GM18520 (cell line): ENCODE data around the gene NRIP2.

Experiments used
- ATAC-seq: cut with Tn5 transposase; IDR thresholded peaks from one replicate; pipeline ENCODE4 v1.9.1; 2021; ENCODE audit not compliant: unreplicated experiment

NRIP2 gene

DNA sequence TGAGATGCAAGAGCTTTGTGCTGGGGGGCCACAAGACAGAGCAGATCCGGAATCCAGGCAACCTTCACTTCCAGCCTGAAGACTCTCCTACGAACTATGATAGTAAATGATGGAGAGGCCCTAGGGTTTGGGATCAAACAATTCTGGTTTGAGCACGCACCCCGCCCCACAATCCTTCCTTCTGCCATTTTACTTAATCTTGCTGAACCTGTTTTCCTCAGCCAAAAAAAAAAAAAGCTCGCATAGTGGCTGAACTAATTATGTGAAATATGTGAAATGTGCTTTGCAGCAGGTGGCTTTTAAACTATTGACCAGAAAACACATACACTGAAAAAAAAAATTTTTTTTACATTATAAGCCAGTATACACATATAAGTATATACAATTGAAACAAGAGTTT, 23.0 kb downstream of the NRIP2 start:
- ATAC-seq = no peak

DNA sequence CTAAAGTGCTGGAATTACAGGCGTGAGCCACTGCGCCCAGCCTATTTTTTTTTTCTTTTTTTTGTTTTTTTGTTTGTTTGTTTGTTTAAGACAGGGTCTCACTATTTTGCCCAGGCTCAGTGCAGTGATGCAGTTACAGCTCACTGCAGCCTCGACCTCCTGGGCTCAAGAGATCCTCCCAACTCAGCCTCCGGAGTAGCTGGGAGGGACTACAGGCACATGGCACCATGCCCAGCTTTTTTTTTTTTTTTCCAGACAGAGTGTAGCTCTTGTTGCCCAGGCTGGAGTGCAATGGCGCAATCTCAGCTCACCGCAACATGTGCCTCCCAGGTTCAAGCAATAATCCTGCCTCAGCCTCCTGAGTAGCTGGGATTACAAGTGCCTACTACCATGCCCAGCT, 28.1 kb downstream of the NRIP2 start:
- no peak for ATAC-seq

GRCh38 chr12:2805143-2805520, 29.7 kb downstream of the NRIP2 start:
- no peak for ATAC-seq

- no peak for ATAC-seq
Observed at GRCh38 chr12:2804393-2805142, 30.3 kb downstream of the NRIP2 start.

GRCh38 chr12:2803635-2804392, 31.0 kb downstream of the NRIP2 start:
- no peak for ATAC-seq

DNA sequence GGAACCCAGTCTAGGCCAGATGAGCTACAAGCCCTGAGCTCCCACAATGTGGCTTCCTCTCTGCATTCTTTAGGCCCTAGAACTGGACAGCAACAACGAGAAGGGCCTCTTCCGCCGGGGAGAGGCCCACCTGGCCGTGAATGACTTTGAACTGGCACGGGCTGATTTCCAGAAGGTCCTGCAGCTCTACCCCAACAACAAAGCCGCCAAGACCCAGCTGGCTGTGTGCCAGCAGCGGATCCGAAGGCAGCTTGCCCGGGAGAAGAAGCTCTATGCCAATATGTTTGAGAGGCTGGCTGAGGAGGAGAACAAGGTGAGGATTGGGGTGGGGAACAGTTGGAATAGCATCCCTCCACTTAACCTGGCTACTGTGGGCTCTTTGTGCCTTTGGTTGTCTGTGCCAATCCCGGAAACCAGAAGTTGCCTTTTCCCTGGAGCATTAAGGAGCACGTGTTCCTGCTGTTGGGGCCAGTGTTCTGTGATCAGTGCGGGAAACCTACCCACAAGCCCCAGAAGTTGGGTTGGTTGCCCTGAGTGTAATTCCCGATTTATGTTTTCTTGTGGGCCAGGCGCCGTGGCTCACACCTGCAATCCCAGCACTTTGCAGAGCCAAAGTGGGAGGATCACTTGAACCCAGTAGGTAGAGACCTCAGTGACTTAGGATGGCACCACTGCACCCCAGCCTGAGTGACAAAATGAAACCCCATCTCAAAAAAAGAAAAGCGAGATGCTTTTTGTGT, 33.6 kb downstream of the NRIP2 start:
- no peak for ATAC-seq

DNA sequence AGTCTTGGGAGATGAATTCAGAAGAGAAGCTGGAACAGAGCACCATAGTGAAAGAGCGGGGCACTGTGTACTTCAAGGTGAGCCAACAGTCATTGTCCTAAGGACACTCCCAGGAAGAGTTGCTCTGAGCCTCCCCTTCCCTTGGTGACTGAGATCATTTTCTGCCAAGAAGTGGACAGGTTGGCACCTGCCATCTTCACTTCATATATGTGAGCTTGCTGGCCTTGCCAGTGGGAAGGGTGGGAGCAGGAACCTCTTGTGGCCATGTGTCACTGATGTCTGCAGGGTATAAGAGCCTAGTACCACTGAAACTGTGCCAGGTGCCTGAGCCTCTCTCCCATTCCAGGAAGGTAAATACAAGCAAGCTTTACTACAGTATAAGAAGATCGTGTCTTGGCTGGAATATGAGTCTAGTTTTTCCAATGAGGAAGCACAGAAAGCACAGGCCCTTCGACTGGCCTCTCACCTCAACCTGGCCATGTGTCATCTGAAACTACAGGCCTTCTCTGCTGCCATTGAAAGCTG, 34.7 kb downstream of the NRIP2 start:
- no peak for ATAC-seq

GRCh38 chr12:2797721-2798418, 37.0 kb downstream of the NRIP2 start:
- ATAC-seq = no peak

- no peak for ATAC-seq
Observed at GRCh38 chr12:2796187-2796666, 38.6 kb downstream of the NRIP2 start.

DNA sequence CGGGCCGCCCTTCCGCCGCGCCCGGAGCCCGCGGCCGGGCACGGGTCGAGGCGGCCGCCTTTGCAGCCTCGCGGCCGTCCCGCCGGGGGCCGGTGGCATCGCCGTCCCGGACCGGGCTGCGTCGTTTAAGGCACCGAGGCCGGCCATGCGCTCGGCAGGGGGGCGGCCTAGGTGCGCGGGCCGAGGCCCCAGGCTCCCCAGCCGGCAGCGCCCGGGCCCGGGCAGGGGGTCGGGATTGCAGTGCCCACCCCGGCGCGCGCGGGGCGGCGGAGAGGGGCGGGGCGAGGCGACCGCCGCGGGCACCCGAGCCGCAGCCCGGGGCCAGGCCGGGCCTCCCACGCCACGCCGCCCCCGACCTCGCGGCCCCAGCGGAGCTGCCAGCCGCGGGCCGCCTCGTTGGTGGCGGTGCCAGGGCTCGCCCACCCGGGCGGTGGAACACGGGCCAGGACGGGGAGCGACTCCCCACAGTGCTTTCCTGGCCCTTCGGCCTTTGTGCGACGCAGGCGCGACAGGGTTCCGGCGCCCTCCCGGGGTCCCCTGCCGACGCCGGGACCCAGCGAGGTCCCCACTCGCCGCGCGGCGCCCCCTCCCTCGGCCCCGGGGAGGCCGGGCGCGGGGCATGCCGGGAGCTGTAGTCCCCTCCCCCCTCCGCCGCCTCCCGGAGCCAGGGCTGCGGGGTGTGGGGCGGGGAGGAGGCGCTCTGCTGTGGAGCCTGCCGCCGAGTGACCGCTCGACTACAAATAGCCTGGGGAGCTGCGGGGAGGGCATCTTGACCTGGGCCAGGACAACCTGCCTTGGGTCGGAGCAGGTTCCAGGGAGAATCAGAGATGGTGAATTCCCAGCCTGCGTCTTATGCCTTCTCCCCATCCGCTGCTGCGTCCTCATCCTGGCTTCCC, 39.3 kb downstream of the NRIP2 start:
- ATAC-seq = peak; percentile 52

DNA sequence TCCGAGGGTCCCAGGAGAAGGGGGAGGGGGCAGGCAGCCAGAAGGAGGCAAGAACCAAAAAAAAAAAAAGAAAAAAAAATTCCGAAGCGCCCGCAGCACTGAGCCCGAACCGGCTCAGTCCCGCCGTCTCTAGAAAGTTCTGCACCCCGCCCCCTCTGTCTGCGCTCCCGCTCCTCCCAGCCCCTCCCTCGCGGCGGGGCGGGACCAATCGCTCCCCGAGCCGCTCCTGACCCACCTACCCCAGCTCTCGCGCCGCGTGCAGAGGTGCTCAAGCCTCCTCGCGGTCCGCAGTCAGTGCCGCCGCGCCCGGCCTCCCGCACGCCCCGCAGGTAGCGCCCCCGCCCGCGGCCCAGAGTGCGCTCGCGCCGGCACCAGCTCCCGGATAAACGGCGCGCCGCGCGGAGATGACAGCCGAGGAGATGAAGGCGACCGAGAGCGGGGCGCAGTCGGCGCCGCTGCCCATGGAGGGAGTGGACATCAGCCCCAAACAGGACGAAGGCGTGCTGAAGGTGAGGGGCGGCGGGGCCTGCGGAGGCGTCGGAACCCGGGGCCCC, 40.0 kb downstream of the NRIP2 start, which contains the start of gene FKBP4:
FKBP4 (plus strand) TSS at position 235 of the 554 bp plus-strand sequence; CDS start at position 405, 170 bp downstream.
- ATAC-seq = peak; percentile 64

- ATAC-seq = no peak
Observed at GRCh38 chr12:2794191-2794735, 40.6 kb downstream of the NRIP2 start.

GRCh38 chr12:2793561-2793960, 41.3 kb downstream of the NRIP2 start:
- ATAC-seq = no peak

DNA sequence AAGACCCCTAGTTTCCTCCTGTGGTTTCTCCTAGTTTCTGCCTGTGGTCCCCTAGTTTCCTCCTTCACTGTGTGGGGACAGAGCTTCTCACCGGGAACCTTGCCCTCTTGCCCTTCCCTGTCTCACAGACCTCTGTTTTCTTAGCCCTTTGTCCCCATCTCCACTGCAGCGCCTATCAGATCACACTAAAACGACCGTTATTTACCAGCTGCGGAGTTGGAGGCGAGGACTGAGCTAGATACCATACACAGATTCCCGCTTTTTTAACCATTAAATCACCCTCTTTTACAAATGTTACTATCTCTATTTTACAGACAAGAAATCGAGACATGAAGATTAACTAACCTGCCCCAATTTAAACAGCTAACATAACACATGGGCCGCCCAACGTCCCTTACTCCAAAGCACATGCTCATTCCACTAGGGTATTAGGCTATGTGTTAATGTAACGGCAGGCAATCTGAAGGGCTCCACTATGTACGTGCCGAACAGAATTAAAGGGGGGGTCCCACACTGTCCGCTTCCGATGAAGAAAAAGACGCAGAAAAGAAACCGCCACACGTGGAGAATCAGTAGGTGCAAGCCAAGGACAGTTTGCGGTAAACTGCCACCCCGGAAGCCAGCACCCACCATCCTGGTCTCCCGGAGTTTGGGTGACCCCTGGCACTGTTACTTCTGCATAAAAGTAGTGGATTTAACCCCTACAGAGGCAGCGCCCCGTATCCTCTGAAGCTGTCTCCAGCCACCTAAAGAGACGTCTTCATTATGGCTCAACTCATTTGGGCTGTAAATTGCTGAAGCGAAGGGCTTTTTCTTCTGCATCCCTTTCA, 41.9 kb downstream of the NRIP2 start:
- ATAC-seq = no peak

- ATAC-seq = no peak
Observed at GRCh38 chr12:2791089-2791488, 43.7 kb downstream of the NRIP2 start.

DNA sequence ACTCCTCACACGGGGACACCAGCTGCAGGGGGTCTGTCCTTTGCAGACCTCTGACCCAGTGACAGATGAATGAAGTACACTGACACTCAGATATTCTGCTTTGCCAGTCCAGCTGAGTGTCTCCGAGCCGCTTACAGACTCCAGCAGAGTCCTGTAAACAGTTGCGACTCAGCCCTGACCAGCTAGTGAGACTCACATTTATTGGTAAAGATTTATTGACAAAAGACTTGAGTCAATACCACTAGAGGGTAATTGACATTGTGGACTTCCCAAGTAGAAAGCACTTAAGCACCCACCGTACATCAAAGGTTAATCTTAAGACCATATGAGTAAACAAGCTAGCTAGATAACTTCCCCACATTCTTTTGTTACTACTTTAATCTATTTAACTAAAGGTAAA, 49.8 kb downstream of the NRIP2 start:
- no peak for ATAC-seq

GRCh38 chr12:2783936-2784600, 50.8 kb downstream of the NRIP2 start:
- ATAC-seq = no peak

DNA sequence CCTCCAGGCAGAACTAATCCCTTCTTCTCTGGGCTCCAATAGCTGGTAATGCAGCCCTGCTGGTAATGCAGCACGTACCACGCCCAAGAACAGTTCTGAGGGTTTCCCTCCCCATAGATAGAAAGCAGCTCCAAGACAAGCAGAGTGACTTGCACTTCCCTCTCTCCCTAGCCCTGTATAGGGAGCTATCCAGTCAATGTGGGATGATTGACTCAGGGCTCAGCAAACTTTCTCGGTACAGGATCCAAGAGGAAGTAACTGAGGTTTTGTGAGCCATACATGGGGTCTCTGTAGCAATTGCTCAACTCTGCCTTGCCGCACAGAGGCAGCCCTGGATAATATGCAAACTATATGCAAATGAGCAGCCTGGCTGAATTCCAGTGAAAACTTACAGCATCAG, 55.6 kb downstream of the NRIP2 start:
- ATAC-seq = no peak
